Mononuclear cell (primary cell): Measurements from ENCODE around the gene GRID2IP. TPM values are rescaled to one million over a fixed set of nuclear protein-coding genes. Genes with fewer than 3 reads are reported as not detected.

Experiments
- H3K27me3 ChIP-seq: 2 replicates; pipeline ENCODE4 v1.6.0; 2011; ENCODE audit warnings: low read length, control low read depth; ENCODE audit not compliant: insufficient read depth
- H3K4me1 ChIP-seq: 2 replicates; pipeline ENCODE4 v1.5.1; 2011; ENCODE audit warnings: mild to moderate bottlenecking, low read length, control low read depth; ENCODE audit not compliant: insufficient read depth
- H3K4me3 ChIP-seq: 2 replicates; pipeline ENCODE4 v1.5.1; 2011; ENCODE audit warnings: mild to moderate bottlenecking, low read length, moderate library complexity
- H3K9me3 ChIP-seq: 2 replicates; pipeline ENCODE4 v1.5.1; 2011; ENCODE audit warnings: low read depth, mild to moderate bottlenecking, control low read depth, low read length
- total RNA-seq: library from RNA; depleted of rRNA; stranded (reverse); fragments of >200 nt; gene quantifications from one replicate; pipeline ENCODE4 v1.2.3, GENCODE V29; 2012

GRID2IP gene
- total RNA-seq, 1 donor: 0.21 TPM

- H3K27me3 ChIP-seq: no peaks in the 10 kb centered on the region
- H3K4me3 ChIP-seq: no peak overlapping the region
- H3K9me3 ChIP-seq: no peaks in the 10 kb centered on the region
- no peaks in the 10 kb centered on the region for H3K4me1 ChIP-seq
These were observed 40.7 kb downstream of the GRID2IP start for GRCh38 chr7:6510476-6511133.

GRCh38 chr7:6508950-6509349 lies 42.3 kb downstream of the GRID2IP start:
- Histone ChIP-seq H3K4me1 (peaks cover 8% of the 10 kb centered on the region), H3K4me3 (no peak overlapping the region), H3K27me3 (no peaks in the 10 kb centered on the region)

GRCh38 chr7:6508539-6508938 lies 42.7 kb downstream of the GRID2IP start:
- Histone ChIP-seq H3K9me3 (no peaks in the 10 kb centered on the region), H3K4me1 (peaks cover 8% of the 10 kb centered on the region), H3K27me3 (no peaks in the 10 kb centered on the region), H3K4me3 (no peak overlapping the region)

More at GRCh38 chr7:6508950-6509349, 42.3 kb downstream of the GRID2IP start:
- H3K9me3 ChIP-seq: no peaks in the 10 kb centered on the region

- Histone ChIP-seq H3K9me3 (no peaks in the 10 kb centered on the region), H3K4me1 (peaks cover 13% of the 10 kb centered on the region), H3K27me3 (no peaks in the 10 kb centered on the region), H3K4me3 (no peak overlapping the region)
These were observed 43.4 kb downstream of the GRID2IP start for GRCh38 chr7:6507906-6508305.

- no peak overlapping the region for H3K4me3 ChIP-seq
- H3K27me3 ChIP-seq: no peaks in the 10 kb centered on the region
- peaks cover 13% of the 10 kb centered on the region for H3K4me1 ChIP-seq
- no peaks in the 10 kb centered on the region for H3K9me3 ChIP-seq
These were observed 45.3 kb downstream of the GRID2IP start for GRCh38 chr7:6505685-6506559.

GRCh38 chr7:6504996-6505395 lies 46.3 kb downstream of the GRID2IP start:
- H3K4me3 ChIP-seq: peak overlapping the region; percentile 62
- peaks cover 13% of the 10 kb centered on the region for H3K4me1 ChIP-seq
- H3K27me3 ChIP-seq: no peaks in the 10 kb centered on the region
- H3K9me3 ChIP-seq: no peaks in the 10 kb centered on the region

- Histone ChIP-seq H3K4me1 (peaks cover 13% of the 10 kb centered on the region), H3K27me3 (no peaks in the 10 kb centered on the region), H3K4me3 (no peak overlapping the region), H3K9me3 (no peaks in the 10 kb centered on the region)
These were observed 48.4 kb downstream of the GRID2IP start for GRCh38 chr7:6502886-6503285.

- H3K9me3 ChIP-seq: no peaks in the 10 kb centered on the region
- no peak overlapping the region for H3K4me3 ChIP-seq
- H3K27me3 ChIP-seq: no peaks in the 10 kb centered on the region
- H3K4me1 ChIP-seq: peaks cover 13% of the 10 kb centered on the region
These were observed 49.4 kb downstream of the GRID2IP start for GRCh38 chr7:6501586-6502564.

GRCh38 chr7:6500691-6501090 lies 50.6 kb downstream of the GRID2IP start:
- no peaks in the 10 kb centered on the region for H3K9me3 ChIP-seq
- peaks cover 13% of the 10 kb centered on the region for H3K4me1 ChIP-seq
- no peaks in the 10 kb centered on the region for H3K27me3 ChIP-seq

GRCh38 chr7:6497994-6498393 lies 53.3 kb downstream of the GRID2IP start:
- no peak overlapping the region for H3K4me3 ChIP-seq
- H3K4me1 ChIP-seq: peaks cover under 1% of the 10 kb centered on the region
- H3K27me3 ChIP-seq: no peaks in the 10 kb centered on the region
- H3K9me3 ChIP-seq: no peaks in the 10 kb centered on the region

More at GRCh38 chr7:6500691-6501090, 50.6 kb downstream of the GRID2IP start:
- H3K4me3 ChIP-seq: no peak overlapping the region

- H3K4me3 ChIP-seq: no peak overlapping the region
- no peaks in the 10 kb centered on the region for H3K9me3 ChIP-seq
- no peaks in the 10 kb centered on the region for H3K27me3 ChIP-seq
- no peaks in the 10 kb centered on the region for H3K4me1 ChIP-seq
These were observed 53.7 kb downstream of the GRID2IP start for GRCh38 chr7:6497637-6497905.

GRCh38 chr7:6496842-6497636 lies 54.2 kb downstream of the GRID2IP start:
- no peaks in the 10 kb centered on the region for H3K9me3 ChIP-seq

GRCh38 chr7:6495597-6496262 lies 55.5 kb downstream of the GRID2IP start:
- H3K27me3 ChIP-seq: no peaks in the 10 kb centered on the region
- H3K4me3 ChIP-seq: no peak overlapping the region
- no peaks in the 10 kb centered on the region for H3K9me3 ChIP-seq
- no peaks in the 10 kb centered on the region for H3K4me1 ChIP-seq

More at GRCh38 chr7:6496842-6497636, 54.2 kb downstream of the GRID2IP start:
- Histone ChIP-seq H3K27me3 (no peaks in the 10 kb centered on the region), H3K4me1 (no peaks in the 10 kb centered on the region), H3K4me3 (no peak overlapping the region)

- H3K27me3 ChIP-seq: no peaks in the 10 kb centered on the region
- no peaks in the 10 kb centered on the region for H3K4me1 ChIP-seq
- no peaks in the 10 kb centered on the region for H3K9me3 ChIP-seq
- no peak overlapping the region for H3K4me3 ChIP-seq
These were observed 56.9 kb downstream of the GRID2IP start for GRCh38 chr7:6494365-6494764.
